ENCODE data around the gene BSPRY.

BSPRY gene

DNA sequence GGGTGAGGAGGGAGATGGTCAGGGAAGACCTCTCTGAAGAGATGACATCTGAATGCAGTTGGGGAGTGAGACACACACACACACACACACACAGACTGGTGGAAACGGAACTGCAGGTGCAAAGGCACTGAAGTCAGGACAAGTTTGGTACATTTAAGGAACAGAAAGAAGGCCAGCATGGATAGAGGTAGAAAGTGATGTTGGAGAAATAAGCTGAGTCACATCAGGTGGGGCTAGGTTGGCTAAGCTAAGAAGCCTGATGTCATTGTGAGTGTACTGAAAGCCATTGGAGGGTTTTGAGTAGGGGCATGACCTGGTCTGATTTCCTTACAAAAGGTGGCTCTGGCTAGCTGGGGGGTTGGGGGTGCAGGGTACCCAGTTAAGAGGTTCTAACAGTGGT lies 3.1 kb downstream of the BSPRY start:
- TF ChIP-seq, protein P1, sequence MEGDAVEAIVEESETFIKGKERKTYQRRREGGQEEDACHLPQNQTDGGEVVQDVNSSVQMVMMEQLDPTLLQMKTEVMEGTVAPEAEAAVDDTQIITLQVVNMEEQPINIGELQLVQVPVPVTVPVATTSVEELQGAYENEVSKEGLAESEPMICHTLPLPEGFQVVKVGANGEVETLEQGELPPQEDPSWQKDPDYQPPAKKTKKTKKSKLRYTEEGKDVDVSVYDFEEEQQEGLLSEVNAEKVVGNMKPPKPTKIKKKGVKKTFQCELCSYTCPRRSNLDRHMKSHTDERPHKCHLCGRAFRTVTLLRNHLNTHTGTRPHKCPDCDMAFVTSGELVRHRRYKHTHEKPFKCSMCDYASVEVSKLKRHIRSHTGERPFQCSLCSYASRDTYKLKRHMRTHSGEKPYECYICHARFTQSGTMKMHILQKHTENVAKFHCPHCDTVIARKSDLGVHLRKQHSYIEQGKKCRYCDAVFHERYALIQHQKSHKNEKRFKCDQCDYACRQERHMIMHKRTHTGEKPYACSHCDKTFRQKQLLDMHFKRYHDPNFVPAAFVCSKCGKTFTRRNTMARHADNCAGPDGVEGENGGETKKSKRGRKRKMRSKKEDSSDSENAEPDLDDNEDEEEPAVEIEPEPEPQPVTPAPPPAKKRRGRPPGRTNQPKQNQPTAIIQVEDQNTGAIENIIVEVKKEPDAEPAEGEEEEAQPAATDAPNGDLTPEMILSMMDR (IDR thresholded peaks at IDR 0.05) = no peak

GRCh38 chr9:113355040-113355596 lies 5.8 kb downstream of the BSPRY start:
- TF ChIP-seq, protein P1 (IDR thresholded peaks at IDR 0.05) = no peak

GRCh38 chr9:113356686-113357292 lies 7.4 kb downstream of the BSPRY start:
- TF ChIP-seq, protein P1 (IDR thresholded peaks at IDR 0.05) = no peak

GRCh38 chr9:113359385-113359784 lies 10.0 kb downstream of the BSPRY start:
- TF ChIP-seq, protein P1 (IDR thresholded peaks at IDR 0.05) = no peak

DNA sequence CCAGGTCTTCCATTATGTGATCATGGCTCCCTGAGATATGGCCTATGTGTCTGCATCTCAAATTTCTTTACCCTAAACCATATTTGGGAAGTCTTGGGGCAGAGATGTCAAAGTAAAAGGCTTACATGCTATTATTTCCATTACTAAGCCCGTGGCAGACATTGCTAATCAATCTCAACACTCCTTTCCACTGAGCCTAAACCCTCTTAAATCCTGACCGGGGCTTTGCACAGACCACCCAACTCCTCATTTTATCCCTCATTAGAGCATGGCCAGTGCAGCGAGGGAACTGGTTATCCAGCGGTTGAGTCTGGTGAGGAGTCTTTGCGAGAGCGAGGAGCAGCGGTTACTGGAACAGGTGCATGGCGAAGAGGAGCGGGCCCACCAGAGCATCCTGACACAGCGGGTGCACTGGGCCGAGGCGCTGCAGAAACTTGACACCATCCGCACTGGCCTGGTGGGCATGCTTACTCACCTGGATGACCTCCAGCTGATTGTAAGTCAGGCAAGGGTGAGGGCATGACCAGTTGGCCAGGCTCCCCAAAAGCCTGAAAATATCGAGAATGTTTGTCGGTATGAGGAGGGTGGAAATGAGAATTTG lies 11.0 kb downstream of the BSPRY start:
- TF ChIP-seq, protein P1 (IDR thresholded peaks at IDR 0.05) = no peak

GRCh38 chr9:113361304-113362018 lies 12.1 kb downstream of the BSPRY start:
- TF ChIP-seq, protein P1 (IDR thresholded peaks at IDR 0.05) = no peak

DNA sequence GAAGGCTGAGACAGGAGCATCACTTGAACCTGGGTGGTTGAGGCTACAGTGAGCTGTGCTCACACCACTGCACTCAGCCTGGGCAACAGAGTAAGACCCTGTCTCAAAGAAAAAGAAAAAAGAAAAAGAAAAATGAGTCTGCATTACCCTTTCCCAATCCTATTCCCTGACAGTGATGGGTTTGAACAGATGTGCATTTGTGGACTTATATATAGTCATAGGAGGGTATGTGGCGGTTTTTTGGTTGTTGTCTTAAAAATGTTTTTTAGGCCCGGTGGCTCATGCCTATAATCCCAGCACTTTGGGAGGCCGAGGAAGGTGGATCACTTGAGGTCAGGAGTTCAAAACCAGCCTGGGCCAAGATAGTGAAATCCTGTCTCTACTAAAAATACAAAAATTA lies 14.0 kb downstream of the BSPRY start:
- TF ChIP-seq, protein P1 (IDR thresholded peaks at IDR 0.05) = no peak
